Measurements from ENCODE around the gene DDR1. TPM values are rescaled to one million over a fixed set of nuclear protein-coding genes. Genes with fewer than 3 reads are reported as not detected.

DDR1 gene
- 55.7 and 224 TPM in 2 replicates for total RNA-seq

GRCh38 chr6:30883685-30884520 lies at the start of gene DDR1:
Gene DDR1, plus strand, starts transcription at chr6:30884519. Its CDS starts 4,211 bp downstream, at chr6:30888730.

GRCh38 chr6:30907758-30908591 lies 23.7 kb downstream of the DDR1 start, which contains the start of gene GTF2H4:
Gene GTF2H4, plus strand, starts transcription at chr6:30908207.

GRCh38 chr6:30914076-30914853 lies 29.9 kb downstream of the DDR1 start, which contains the start of gene VARS2:
Gene VARS2, plus strand, starts transcription at chr6:30914238. Its CDS starts 599 bp downstream, at chr6:30914837.

GRCh38 chr6:30931969-30932645 lies 47.8 kb downstream of the DDR1 start, which contains the start of gene SFTA2:
Gene SFTA2, minus strand, starts transcription at chr6:30932170. Its CDS starts 74 bp downstream, at chr6:30932096.

GRCh38 chr6:30940361-30940986 lies 56.2 kb downstream of the DDR1 start, which contains the start of gene MUCL3:
Gene MUCL3, plus strand, starts transcription at chr6:30940973. Its CDS starts 27 bp downstream, at chr6:30941000.

Other genes with a start within 250 kb of the DDR1 start
- gene C6orf136, start 237.4 kb upstream of the DDR1 start, total RNA-seq: 8.0 and 10.0 TPM in 2 replicates
- gene DHX16, start 211.5 kb upstream of the DDR1 start, total RNA-seq: 23.3 and 33.4 TPM in 2 replicates
- 60.1 and 75.4 TPM in 2 replicates for gene PPP1R18, start 197.9 kb upstream of the DDR1 start, total RNA-seq
- 17.7 and 26.2 TPM in 2 replicates for gene NRM, start 193.5 kb upstream of the DDR1 start, total RNA-seq
- 9.9 and 14.3 TPM in 2 replicates for gene MDC1, start 167.2 kb upstream of the DDR1 start, total RNA-seq
- 856 and 2,016 TPM in 2 replicates for gene TUBB, start 164.2 kb upstream of the DDR1 start, total RNA-seq
- gene FLOT1, start 141.8 kb upstream of the DDR1 start, total RNA-seq: 127 and 150 TPM in 2 replicates
- gene IER3, start 140.0 kb upstream of the DDR1 start, total RNA-seq: 123 and 201 TPM in 2 replicates
- gene GTF2H4, start 23.7 kb downstream of the DDR1 start, total RNA-seq: 21.0 and 27.5 TPM in 2 replicates
- 26.1 and 43.4 TPM in 2 replicates for gene VARS2, start 29.7 kb downstream of the DDR1 start, total RNA-seq
- not detected in 2 replicates for gene SFTA2, start 47.7 kb downstream of the DDR1 start, total RNA-seq
- not detected in 2 replicates for gene MUCL3, start 56.5 kb downstream of the DDR1 start, total RNA-seq
- gene MUC21, start 99.2 kb downstream of the DDR1 start, total RNA-seq: not detected in 2 replicates
- not detected in 2 replicates for gene MUC22, start 126.0 kb downstream of the DDR1 start, total RNA-seq
- gene C6orf15, start 228.1 kb downstream of the DDR1 start, total RNA-seq: 0.13 and 2.0 TPM in 2 replicates
- 0.49 and 1.4 TPM in 2 replicates for gene PSORS1C1, start 230.3 kb downstream of the DDR1 start, total RNA-seq
- 0.25 TPM in 1 of 2 replicates, not detected in the other for gene CDSN, start 235.9 kb downstream of the DDR1 start, total RNA-seq

All from mesangial cell (primary cell).